DND-41 (cell line): ENCODE results near the gene OTX1.

Experiments used
- ATAC-seq: fragments of 200-7000 bp; cut with Tn5 transposase; 3 replicates; pipeline ENCODE4 v1.9.1; 2021; ENCODE audit warnings: low read depth; ENCODE audit not compliant: insufficient read depth
- DNase-seq: peaks from one replicate; pipeline ENCODE4 v3.0.0-alpha.2; 2020
- H2AFZ ChIP-seq: 2 replicates; pipeline ENCODE4 v1.6.0; 2012; ENCODE audit warnings: low read depth, low read length
- H3K27ac ChIP-seq: 2 replicates; pipeline ENCODE4 v1.5.1; 2012; ENCODE audit warnings: low read length, inconsistent platforms
- H3K27me3 ChIP-seq: fragments of 200-600 bp; sonication (generic); 2 replicates; pipeline ENCODE4 v1.6.0; 2012; ENCODE audit warnings: low read length, mild to moderate bottlenecking, inconsistent platforms; ENCODE audit not compliant: insufficient read depth, poor library complexity
- H3K36me3 ChIP-seq: 2 replicates; pipeline ENCODE4 v1.5.1; 2012; ENCODE audit warnings: low read length, inconsistent platforms; ENCODE audit not compliant: insufficient read depth
- H3K4me1 ChIP-seq: 2 replicates; pipeline ENCODE4 v1.5.1; 2012; ENCODE audit warnings: mild to moderate bottlenecking, low read length; ENCODE audit not compliant: insufficient read depth
- H3K4me2 ChIP-seq: 2 replicates; pipeline ENCODE4 v1.6.0; 2012; ENCODE audit warnings: mild to moderate bottlenecking, moderate library complexity, low read length, inconsistent platforms; ENCODE audit not compliant: insufficient read depth
- H3K4me3 ChIP-seq, 2 experiments: fragments of 200-600 bp in 1 of 2; shearing (Covaris generic) in 1 of 2; 2 replicates each; pipeline ENCODE4 v1.5.1; 2012 to 2016; ENCODE audit warnings: inconsistent platforms in 2 of 2, low read length in 2 of 2, mild to moderate bottlenecking in 2 of 2, low read depth in 1 of 2, moderate library complexity in 1 of 2
- H3K79me2 ChIP-seq: 2 replicates; pipeline ENCODE4 v1.6.0; 2012; ENCODE audit warnings: low read length, inconsistent platforms; ENCODE audit not compliant: insufficient read depth
- H3K9ac ChIP-seq: 2 replicates; pipeline ENCODE4 v1.6.0; 2012; ENCODE audit warnings: low read depth, mild to moderate bottlenecking, inconsistent platforms, low read length, moderate library complexity
- H3K9me3 ChIP-seq: 2 replicates; pipeline ENCODE4 v1.5.1; 2012; ENCODE audit warnings: low read length, moderate library complexity, mild to moderate bottlenecking, inconsistent platforms; ENCODE audit not compliant: insufficient read depth, severe bottlenecking
- H4K20me1 ChIP-seq: 2 replicates; pipeline ENCODE4 v1.6.0; 2012; ENCODE audit warnings: low read length; ENCODE audit not compliant: insufficient read depth
- CTCF ChIP-seq: IDR thresholded peaks from 2 replicates; pipeline ENCODE4 v1.5.1; 2012; ENCODE audit warnings: borderline replicate concordance, low read length, moderate library complexity, mild to moderate bottlenecking; ENCODE audit not compliant: poor library complexity, severe bottlenecking; ENCODE audit errors: extremely low read depth
- EZH2 ChIP-seq: IDR thresholded peaks from 3 replicates; pipeline ENCODE4 v1.6.1; 2012; ENCODE audit warnings: borderline replicate concordance, low read depth, mild to moderate bottlenecking, moderate library complexity, low read length, inconsistent platforms; ENCODE audit not compliant: severe bottlenecking

OTX1 gene

GRCh38 chr2:63044362-63045327 lies 6.0 kb upstream of the OTX1 start:
- Histone ChIP-seq H3K9ac (no peak overlapping the region), H3K36me3 (no peaks in the 10 kb centered on the region), H3K4me1 (peaks cover 7% of the 10 kb centered on the region), H3K9me3 (no peaks in the 10 kb centered on the region), H3K27ac (no peak overlapping the region), H3K4me3 (no peak overlapping the region), H3K79me2 (no peaks in the 10 kb centered on the region), H3K27me3 (peaks cover 5% of the 10 kb centered on the region), H2AFZ (no peak overlapping the region), H3K4me2 (no peak overlapping the region), H4K20me1 (no peaks in the 10 kb centered on the region)
- DNase-seq = no peak
- no peak for ATAC-seq
- TF ChIP-seq EZH2 = no peak
- no peak for TF ChIP-seq CTCF

GRCh38 chr2:63046552-63046951 lies 4.1 kb upstream of the OTX1 start:
- TF ChIP-seq EZH2 = no peak
- no peak for TF ChIP-seq CTCF
- no peak overlapping the region for H2AFZ ChIP-seq
- no peaks in the 10 kb centered on the region for H4K20me1 ChIP-seq
- DNase-seq (no peak), ATAC-seq (no peak)
- no peak overlapping the region for H3K9ac ChIP-seq
- peaks cover 5% of the 10 kb centered on the region for H3K27me3 ChIP-seq
- peaks cover 9% of the 10 kb centered on the region for H3K79me2 ChIP-seq
- H3K4me1 ChIP-seq = peaks cover 16% of the 10 kb centered on the region
- no peak overlapping the region for H3K4me3 ChIP-seq
- H3K9me3 ChIP-seq = no peaks in the 10 kb centered on the region
- no peak overlapping the region for H3K4me2 ChIP-seq
- peaks cover 1% of the 10 kb centered on the region; the same call in 1 of the 2 replicates for H3K36me3 ChIP-seq
- H3K27ac ChIP-seq = no peak overlapping the region

GRCh38 chr2:63046961-63047320 lies 3.7 kb upstream of the OTX1 start:
- peaks cover 5% of the 10 kb centered on the region for H3K27me3 ChIP-seq
- TF ChIP-seq CTCF = no peak
- TF ChIP-seq EZH2 = no peak
- H4K20me1 ChIP-seq = no peaks in the 10 kb centered on the region
- peaks cover 12% of the 10 kb centered on the region for H3K79me2 ChIP-seq
- peaks cover 20% of the 10 kb centered on the region for H3K4me1 ChIP-seq
- no peak overlapping the region for H2AFZ ChIP-seq
- DNase-seq = no peak
- H3K27ac ChIP-seq = no peak overlapping the region
- ATAC-seq = no peak
- H3K4me3 ChIP-seq = no peak overlapping the region
- no peaks in the 10 kb centered on the region for H3K9me3 ChIP-seq
- H3K36me3 ChIP-seq = peaks cover 5% of the 10 kb centered on the region; the same call in 1 of the 2 replicates
- no peak overlapping the region for H3K9ac ChIP-seq
- H3K4me2 ChIP-seq = no peak overlapping the region
